Gastrocnemius medialis (tissue), 4 donors: Measurements from ENCODE around the gene SLC47A2. TPM values are rescaled to one million over a fixed set of nuclear protein-coding genes. Genes with fewer than 3 reads are reported as not detected.

Experiments
- ATAC-seq, 2 donors: fragments of 150-250 bp; one replicate each; pipeline ENCODE4 v1.9.1; 2016
- DNase-seq, 2 donors: peaks; one replicate each; pipeline ENCODE4 v3.0.0-alpha.2; 2019
- H3K27ac ChIP-seq, 4 donors: fragments of 200-600 bp; sonication (generic); 1 replicate in 1 of 4; 2 replicates in 3 of 4; pipeline ENCODE4 v1.5.1; 2016 to 2018; ENCODE audit warnings: mild to moderate bottlenecking in 2 of 4, moderate library complexity in 1 of 4
- H3K27me3 ChIP-seq, 3 donors: fragments of 200-600 bp; sonication (generic) in 2 of 3; 1 replicate in 1 of 3; 2 replicates in 2 of 3; pipeline versions ENCODE4 v1.5.1 to v1.6.0; 2016 to 2019; ENCODE audit warnings: mild to moderate bottlenecking in 1 of 3, moderate library complexity in 1 of 3
- H3K36me3 ChIP-seq, 2 donors: fragments of 200-600 bp; sonication (generic) in 1 of 2; one replicate each; pipeline ENCODE4 v1.5.1; 2017 to 2018
- H3K4me1 ChIP-seq, 2 donors: fragments of 200-600 bp; sonication (generic) in 1 of 2; one replicate each; pipeline ENCODE4 v1.5.1; 2016 to 2017; ENCODE audit warnings: mild to moderate bottlenecking in 2 of 2
- H3K4me3 ChIP-seq, 4 donors: fragments of 200-600 bp; sonication (generic) in 3 of 4; 1 replicate in 1 of 4; 2 replicates in 3 of 4; pipeline ENCODE4 v1.5.1; 2016 to 2019; ENCODE audit warnings: mild to moderate bottlenecking in 2 of 4
- H3K9me3 ChIP-seq, 3 donors: fragments of 200-600 bp; sonication (generic) in 2 of 3; 1 replicate in 1 of 3; 2 replicates in 2 of 3; pipeline ENCODE4 v1.5.1; 2016 to 2019
- CTCF ChIP-seq, 5 experiments: fragments of 450-650 bp in 3 of 5; fragments of 200-600 bp in 2 of 5; sonication (generic) in 2 of 5; IDR thresholded peaks in 4 of 5; conservative IDR thresholded peaks in 1 of 5; 1 replicate in 4 of 5; 2 replicates in 1 of 5; pipeline ENCODE4 v1.5.1; 2016 to 2019; ENCODE audit warnings: antibody characterized with exemption in 5 of 5, mild to moderate bottlenecking in 3 of 5, moderate library complexity in 3 of 5
- POLR2A ChIP-seq, 2 donors: fragments of 450-650 bp; IDR thresholded peaks; one replicate each; pipeline ENCODE4 v1.6.1; 2017; ENCODE audit warnings: antibody characterized with exemption in 2 of 2, mild to moderate bottlenecking in 2 of 2, moderate library complexity in 2 of 2
- in situ Hi-C, 4 donors: fragments of 200-750 bp; cut with MboI; loops; one replicate each; pipeline versions ENCODE4 v1.15.0 to v1.8.0; 2017; ENCODE audit warnings: low sequenced_read_pairs in 4 of 4
- intact Hi-C: fragments of 100-400 bp; cut with DNase I; formaldehyde crosslinking; loops from one replicate; pipeline ENCODE4 v1.15.1; 2023; ENCODE audit warnings: low total_unique reads
- total RNA-seq, 4 donors: library from RNA; depleted of rRNA; stranded (reverse); fragments of >200 nt; gene quantifications; one replicate each; pipeline versions ENCODE4 v1.1.0 to v1.2.3, GENCODE V29; 2016

The SLC47A2 gene
- total RNA-seq, 4 donors from 2014 or later = 0.15 to 1.0 TPM; not detected in 2

DNA sequence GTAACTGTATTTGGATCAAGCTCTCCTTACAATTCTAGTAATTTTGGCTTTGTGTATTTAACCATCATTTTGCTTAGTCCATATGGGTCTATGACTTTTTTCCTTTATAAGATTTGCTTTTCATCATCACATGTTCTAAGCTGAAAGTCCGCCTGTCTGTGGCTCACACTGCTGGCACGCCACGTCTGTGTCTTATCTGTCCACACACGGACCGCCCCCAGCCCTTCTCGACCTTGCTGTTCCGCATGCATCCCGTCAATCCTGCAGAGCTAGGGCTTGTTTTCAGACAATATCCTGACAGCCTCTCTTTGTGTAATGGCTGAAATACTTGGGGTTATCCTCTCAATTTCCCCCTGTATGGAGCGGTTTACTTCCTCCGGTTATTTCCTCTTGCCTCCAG, 40.2 kb upstream of the SLC47A2 start:
- no peak overlapping the region for H3K4me3 ChIP-seq
- no peak overlapping the region for H3K27ac ChIP-seq
- in situ Hi-C loops = loop anchor here in 3 of 4 donors (25.0 kb wide), 1 partner anchor 394 kb away; the partner anchor contains the start of gene B9D1 (in 3 of the 3)
- no peaks in the 10 kb centered on the region for H3K27me3 ChIP-seq
- H3K4me1 ChIP-seq = peaks cover 17 to 24% of the 10 kb centered on the region in 2 donors
- DNase-seq = no peak
- ATAC-seq = no peak
- H3K9me3 ChIP-seq = no peaks in the 10 kb centered on the region
- no peak for TF ChIP-seq CTCF (IDR thresholded peaks at IDR 0.05 in 4 of 5, conservative IDR thresholded peaks at IDR 0.05 in 1 of 5)
- no peak for TF ChIP-seq POLR2A (IDR thresholded peaks at IDR 0.05)
- intact Hi-C loops = no loop called here
- no peaks in the 10 kb centered on the region for H3K36me3 ChIP-seq

DNA sequence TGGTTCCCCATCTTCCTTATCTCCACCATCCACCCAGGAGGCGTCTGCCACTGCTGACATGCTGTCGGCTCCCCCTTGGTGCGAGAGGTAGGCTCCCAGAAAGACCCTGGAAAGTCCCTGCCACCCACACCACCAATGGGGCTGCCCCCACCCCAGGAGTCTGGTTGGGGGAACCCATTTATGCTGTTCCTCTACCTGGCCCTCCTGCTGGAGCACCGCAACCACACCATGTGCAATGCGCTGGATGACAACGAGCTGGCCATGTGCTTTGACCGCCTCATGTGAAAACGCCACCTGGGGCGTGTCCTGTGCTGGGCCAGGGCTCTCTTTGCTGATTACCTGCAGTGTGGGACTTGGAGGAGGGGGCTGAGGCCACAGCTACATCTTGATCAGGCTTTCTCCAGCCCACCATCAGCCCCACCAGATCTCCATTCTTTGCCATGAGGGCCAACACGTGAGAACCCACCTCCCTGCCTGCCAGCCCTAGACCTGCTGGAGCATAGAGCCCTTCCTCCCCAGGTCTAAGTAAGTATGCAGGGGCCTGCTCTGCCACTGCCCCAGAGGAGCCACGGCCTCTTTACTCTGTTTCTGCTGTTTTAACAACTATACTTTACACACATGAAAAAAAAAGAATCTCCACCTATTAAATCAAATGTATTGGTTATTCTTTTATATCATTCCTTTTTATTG, 39.6 kb upstream of the SLC47A2 start:
- H3K27me3 ChIP-seq = no peaks in the 10 kb centered on the region
- no peaks in the 10 kb centered on the region for H3K9me3 ChIP-seq
- no peak overlapping the region for H3K27ac ChIP-seq
- no peak for TF ChIP-seq POLR2A (IDR thresholded peaks at IDR 0.05)
- in situ Hi-C loops (loop anchor here in 3 of 4 donors (25.0 kb wide), 1 partner anchor 394 kb away; the partner anchor contains the start of gene B9D1 (in 3 of the 3)), intact Hi-C loops (no loop called here)
- no peak for DNase-seq
- no peak for ATAC-seq
- no peaks in the 10 kb centered on the region for H3K36me3 ChIP-seq
- H3K4me1 ChIP-seq = peaks cover 17 to 29% of the 10 kb centered on the region in 2 donors
- H3K4me3 ChIP-seq = no peak overlapping the region

DNA sequence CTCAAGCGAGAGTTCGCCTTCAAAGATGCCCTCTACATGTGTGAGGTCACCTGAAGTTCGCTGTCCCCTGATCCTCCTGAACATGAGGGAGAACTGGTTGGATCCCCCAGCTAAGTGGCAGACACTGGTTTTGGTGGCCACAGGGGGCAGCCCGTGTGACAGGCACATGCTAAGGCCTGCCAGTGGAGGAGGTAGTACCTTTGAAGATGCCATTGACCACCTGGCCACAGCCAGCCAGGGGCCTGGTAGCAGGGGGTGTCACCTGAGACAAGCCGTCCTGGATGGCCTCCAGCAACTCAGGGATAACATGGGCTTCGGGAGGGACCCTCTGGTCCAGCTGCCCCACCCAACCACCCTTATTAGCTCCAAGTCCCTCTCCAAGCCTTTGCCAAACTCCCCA, 39.0 kb upstream of the SLC47A2 start:
- no peak for DNase-seq
- H3K4me1 ChIP-seq = peaks cover 17 to 33% of the 10 kb centered on the region in 2 donors
- H3K4me3 ChIP-seq = no peak overlapping the region
- H3K36me3 ChIP-seq = no peaks in the 10 kb centered on the region
- in situ Hi-C loops (loop anchor here in 3 of 4 donors (25.0 kb wide), 1 partner anchor 393 kb away; the partner anchor contains the start of gene B9D1 (in 3 of the 3)), intact Hi-C loops (no loop called here)
- no peaks in the 10 kb centered on the region for H3K27me3 ChIP-seq
- no peak for ATAC-seq
- H3K27ac ChIP-seq = no peak overlapping the region
- TF ChIP-seq CTCF (IDR thresholded peaks at IDR 0.05 in 4 of 5, conservative IDR thresholded peaks at IDR 0.05 in 1 of 5) (no peak), POLR2A (IDR thresholded peaks at IDR 0.05) (no peak)
- H3K9me3 ChIP-seq = no peaks in the 10 kb centered on the region

DNA sequence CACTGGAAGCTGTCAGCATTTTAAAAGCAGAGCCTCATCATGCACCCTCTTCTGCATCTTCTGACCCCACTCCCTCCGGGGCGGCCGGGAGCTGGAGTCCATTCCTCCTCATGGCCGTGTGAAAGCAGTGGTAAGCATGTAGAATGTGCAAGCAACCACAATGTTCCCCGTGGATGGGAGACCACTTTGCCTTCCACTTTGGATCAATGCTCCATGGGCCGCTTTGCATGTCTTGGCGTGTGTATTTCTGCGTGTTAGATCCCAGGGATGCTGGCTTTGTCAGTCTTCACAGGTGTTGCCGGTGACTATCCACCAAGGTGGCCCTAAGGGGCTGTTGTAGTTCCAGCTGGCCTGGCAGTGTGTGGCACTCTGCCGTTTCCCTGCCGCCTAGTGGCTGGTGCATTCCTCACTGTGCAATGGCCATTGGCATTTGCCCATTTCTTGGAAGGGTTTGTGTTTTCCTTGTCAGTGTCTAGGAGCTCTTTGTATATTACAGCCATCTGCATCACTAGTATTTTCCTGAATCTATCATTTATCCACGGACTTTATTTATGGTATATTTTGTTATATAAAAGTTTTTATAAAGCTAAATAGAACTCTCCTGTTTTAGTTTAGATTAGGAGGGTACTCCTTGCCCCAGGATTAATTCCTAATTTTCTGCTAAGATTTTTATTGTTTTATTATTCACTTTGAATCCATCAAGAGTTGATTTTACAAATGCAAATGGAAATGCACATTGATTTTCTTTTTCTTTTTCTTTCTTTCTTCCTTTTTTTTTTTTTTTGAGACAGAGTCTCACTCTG, 37.5 kb upstream of the SLC47A2 start:
- H3K4me1 ChIP-seq = peaks cover 17 to 33% of the 10 kb centered on the region in 2 donors
- DNase-seq = peak; percentile 62 to 81
- peak overlapping the region; percentile 83 to 94 (median 92) for H3K27ac ChIP-seq
- H3K4me3 ChIP-seq = peak overlapping the region in 1 of 4 donors; percentile 7
- peak; percentile 83 to 84 for ATAC-seq
- H3K27me3 ChIP-seq = no peaks in the 10 kb centered on the region
- H3K9me3 ChIP-seq = no peaks in the 10 kb centered on the region
- TF ChIP-seq CTCF (IDR thresholded peaks at IDR 0.05 in 4 of 5, conservative IDR thresholded peaks at IDR 0.05 in 1 of 5) (peak; percentile 62 to 76 (median 70)), POLR2A (IDR thresholded peaks at IDR 0.05) (no peak)
- in situ Hi-C loops = loop anchor here in 3 of 4 donors (25.0 kb wide), 1 partner anchor 392 kb away; the partner anchor contains the start of gene B9D1 (in 3 of the 3)
- H3K36me3 ChIP-seq = no peaks in the 10 kb centered on the region
- intact Hi-C loops = loop anchor here (1.0 to 5.0 kb wide), 6 partner anchors 30 to 392 kb away; partner anchors contain the start of genes ALDH3A2, B9D1 and SLC47A1
